Caco-2 (cell line): ENCODE results near the gene AKAIN1. TPM values are rescaled to one million over a fixed set of nuclear protein-coding genes. Genes with fewer than 3 reads are reported as not detected.
A peak's percentile ranks its signal among the peaks of the same experiment; 100 is the strongest.

Source experiments
- BruUV-seq: library from RNA; stranded (reverse); fragments of 400-500 nt; replicated peaks from 2 replicates; lab custom pipeline; 2021; lab: Mats Ljungman, UMichigan
- CTCF ChIA-PET: fragments of 300-600 bp; sonication (Branson Sonifier 250); formaldehyde crosslinking; loops from one replicate; lab custom pipeline; 2022; ENCODE audit warnings: antibody characterized with exemption; lab: Charles Lee
- POLR2A ChIA-PET: fragments of 300-600 bp; sonication (Branson Sonifier 250); formaldehyde crosslinking; loops from one replicate; lab custom pipeline; 2022; ENCODE audit warnings: antibody characterized with exemption; lab: Charles Lee
- DNase-seq, 2 experiments: peaks; one replicate each; pipeline versions ENCODE4 v3.0.0 to v3.0.0-alpha.2; 2020 to 2022
- H3K27me3 ChIP-seq: replicated peaks from 2 replicates; pipeline ENCODE4 v1.6.0; 2011; ENCODE audit warnings: low read length; ENCODE audit not compliant: control insufficient read depth, insufficient read depth
- H3K36me3 ChIP-seq: 2 replicates; pipeline ENCODE4 v1.5.1; 2011; ENCODE audit warnings: low read length; ENCODE audit not compliant: control insufficient read depth, insufficient read depth
- H3K4me1 ChIP-seq: fragments of 250-450 bp; sonication (Bioruptor Pico); 2 replicates; pipeline ENCODE4 v1.5.1; 2020; ENCODE audit warnings: mild to moderate bottlenecking
- H3K4me3 ChIP-seq: 2 replicates; pipeline ENCODE4 v1.5.1; 2011; ENCODE audit warnings: low read depth, mild to moderate bottlenecking, control low read depth, low read length
- H3K9me3 ChIP-seq: fragments of 250-450 bp; sonication (Bioruptor Pico); 2 replicates; pipeline ENCODE4 v1.5.1; 2020; ENCODE audit warnings: mild to moderate bottlenecking, moderate library complexity
- H3K27ac Mint-ChIP-seq: one replicate; pipeline ENCODE4 v1.8.0; 2022; ENCODE audit warnings: mixed read lengths; ENCODE audit not compliant: unreplicated experiment
- H3K27me3 Mint-ChIP-seq: one replicate; pipeline ENCODE4 v1.8.0; 2022; ENCODE audit warnings: mixed read lengths; ENCODE audit not compliant: insufficient read depth, unreplicated experiment
- H3K36me3 Mint-ChIP-seq: one replicate; pipeline ENCODE4 v1.8.0; 2022; ENCODE audit warnings: mild to moderate bottlenecking, mixed read lengths; ENCODE audit not compliant: insufficient read depth, unreplicated experiment
- H3K4me1 Mint-ChIP-seq: one replicate; pipeline ENCODE4 v1.8.0; 2022; ENCODE audit warnings: low read depth, mixed read lengths; ENCODE audit not compliant: unreplicated experiment
- H3K4me3 Mint-ChIP-seq: one replicate; pipeline ENCODE4 v1.8.0; 2022; ENCODE audit warnings: mild to moderate bottlenecking, moderate library complexity, mixed read lengths; ENCODE audit not compliant: unreplicated experiment
- H3K9me3 Mint-ChIP-seq: one replicate; pipeline ENCODE4 v1.8.0; 2022; ENCODE audit warnings: mixed read lengths; ENCODE audit not compliant: unreplicated experiment
- CTCF ChIP-seq, 2 experiments: fragments of 200-600 bp in 1 of 2; IDR thresholded peaks; 1 replicate in 1 of 2; 2 replicates in 1 of 2; pipeline versions ENCODE4 v1.5.1 to v1.8.0; 2011 to 2022; ENCODE audit warnings: antibody characterized with exemption in 1 of 2, control low read depth in 1 of 2, inconsistent platforms in 1 of 2, low read depth in 1 of 2, low read length in 1 of 2, mild to moderate bottlenecking in 1 of 2, moderate library complexity in 1 of 2; ENCODE audit not compliant: insufficient read depth in 1 of 2, severe bottlenecking in 1 of 2, unreplicated experiment in 1 of 2
- intact Hi-C: fragments of 100-400 bp; cut with micrococcal nuclease; formaldehyde crosslinking; loops from one replicate; pipeline ENCODE4 v1.10.0; 2022; ENCODE audit not compliant: unreplicated experiment
- total RNA-seq: library from RNA; stranded (reverse); gene quantifications from 2 replicates; pipeline ENCODE4 v1.2.3, GENCODE V29; 2022

Gene AKAIN1
- total RNA-seq, 1 experiment from 2014 or later: not detected

DNA sequence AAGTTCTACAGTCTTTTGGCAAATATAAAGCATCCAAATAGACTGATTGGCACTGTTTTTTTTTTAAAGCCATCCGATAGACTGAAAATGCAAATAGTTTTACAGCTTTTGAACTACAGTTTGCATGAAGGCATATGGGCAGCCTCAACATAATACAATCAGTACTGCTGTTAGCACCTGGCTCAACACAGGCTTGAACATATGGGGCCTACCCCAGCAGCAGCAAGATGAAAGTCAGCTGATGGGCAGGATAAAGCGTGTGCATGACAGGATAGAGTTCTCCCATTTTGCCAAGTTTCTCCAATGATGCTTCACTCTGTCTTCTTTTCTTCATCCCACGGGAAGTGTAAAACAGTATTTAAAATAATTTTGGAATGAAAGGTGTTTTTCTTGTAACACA lies 1.3 kb upstream of the AKAIN1 start:
- no peak overlapping the region for H3K4me3 Mint-ChIP-seq
- no peaks in the 10 kb centered on the region for H3K9me3 Mint-ChIP-seq
- no TSS peak for BruUV-seq
- no peaks in the 10 kb centered on the region for H3K36me3 Mint-ChIP-seq
- ChIA-PET POLR2A (no interaction called here), CTCF (no interaction called here)
- peaks cover 6% of the 10 kb centered on the region for H3K4me1 Mint-ChIP-seq
- no peaks in the 10 kb centered on the region for H3K4me1 ChIP-seq
- H3K9me3 ChIP-seq: no peaks in the 10 kb centered on the region
- DNase-seq: no peak
- no peak for TF ChIP-seq CTCF (IDR thresholded peaks at IDR 0.05; ENCODE audit: insufficient read depth in 1 of 2, low read depth in 1 of 2, low read length in 1 of 2, severe bottlenecking in 1 of 2, unreplicated experiment in 1 of 2)
- no peak overlapping the region for H3K4me3 ChIP-seq
- no peaks in the 10 kb centered on the region for H3K36me3 ChIP-seq
- H3K27me3 Mint-ChIP-seq: peaks cover 10% of the 10 kb centered on the region
- no peaks in the 10 kb centered on the region for H3K27me3 ChIP-seq
- H3K27ac Mint-ChIP-seq: no peak overlapping the region
- intact Hi-C loops: no loop called here

GRCh38 chr18:5197461-5197860 lies 404 bp upstream of the AKAIN1 start:
- Mint-ChIP-seq H3K4me1 (peaks cover 6% of the 10 kb centered on the region), H3K36me3 (no peaks in the 10 kb centered on the region), H3K9me3 (no peaks in the 10 kb centered on the region), H3K27ac (no peak overlapping the region), H3K4me3 (peak overlapping the region; percentile 66), H3K27me3 (peaks cover 11% of the 10 kb centered on the region)
- TF ChIP-seq CTCF (IDR thresholded peaks at IDR 0.05; ENCODE audit: insufficient read depth in 1 of 2, low read depth in 1 of 2, low read length in 1 of 2, severe bottlenecking in 1 of 2, unreplicated experiment in 1 of 2): no peak
- H3K4me1 ChIP-seq: no peaks in the 10 kb centered on the region
- H3K4me3 ChIP-seq: no peak overlapping the region
- POLR2A ChIA-PET: no interaction called here
- no TSS peak for BruUV-seq
- no peaks in the 10 kb centered on the region for H3K9me3 ChIP-seq
- no peak for DNase-seq
- CTCF ChIA-PET: no interaction called here
- intact Hi-C loops: loop anchor here (2.0 kb wide), 1 partner anchor 39 kb away; no protein-coding TSS in a partner anchor
- no peaks in the 10 kb centered on the region for H3K36me3 ChIP-seq
- no peaks in the 10 kb centered on the region for H3K27me3 ChIP-seq

- Histone ChIP-seq H3K4me1 (no peaks in the 10 kb centered on the region), H3K27me3 (no peaks in the 10 kb centered on the region), H3K36me3 (no peaks in the 10 kb centered on the region), H3K4me3 (no peak overlapping the region), H3K9me3 (no peaks in the 10 kb centered on the region)
- TF ChIP-seq CTCF (IDR thresholded peaks at IDR 0.05; ENCODE audit: insufficient read depth in 1 of 2, low read depth in 1 of 2, low read length in 1 of 2, severe bottlenecking in 1 of 2, unreplicated experiment in 1 of 2): no peak
- Mint-ChIP-seq H3K9me3 (no peaks in the 10 kb centered on the region), H3K4me3 (no peak overlapping the region), H3K27ac (no peak overlapping the region), H3K36me3 (no peaks in the 10 kb centered on the region), H3K27me3 (peaks cover 11% of the 10 kb centered on the region), H3K4me1 (peaks cover 6% of the 10 kb centered on the region)
- POLR2A ChIA-PET: no interaction called here
- BruUV-seq: no TSS peak
- intact Hi-C loops: loop anchor here (2.0 kb wide), 1 partner anchor 40 kb away; no protein-coding TSS in a partner anchor
- no peak for DNase-seq
- CTCF ChIA-PET: no interaction called here
Observed at GRCh38 chr18:5196253-5197031, 615 bp downstream of the AKAIN1 start.
